H1 (cell line): ENCODE measurements around the gene CDH11. TPM values are rescaled to one million over a fixed set of nuclear protein-coding genes. Genes with fewer than 3 reads are reported as not detected.

Source experiments
- CTCF ChIA-PET: fragments of 300-600 bp; sonication (Branson Sonifier 250); formaldehyde crosslinking; loops from one replicate; lab custom pipeline; 2021; ENCODE audit not compliant: partially characterized antibody; lab: Charles Lee
- POLR2A ChIA-PET: fragments of 300-600 bp; sonication (Branson Sonifier 250); formaldehyde crosslinking; loops from one replicate; lab custom pipeline; 2021; ENCODE audit warnings: inconsistent platforms; ENCODE audit not compliant: partially characterized antibody; lab: Charles Lee
- DNase-seq, 2 experiments: peaks; one replicate each; pipeline versions ENCODE4 v3.0.0 to v3.0.0-alpha.2; 2010 to 2022; ENCODE audit warnings: low spot score in 2 of 2, low read depth in 1 of 2, mixed read lengths in 1 of 2
- FAIRE-seq: peaks from 2 replicates; lab custom pipeline; 2011; peaks lifted over from hg19 to GRCh38; lab: Jason Lieb, UNC
- H2AFZ ChIP-seq: 2 replicates; pipeline ENCODE4 v1.8.1; 2012; ENCODE audit warnings: low read length, inconsistent platforms
- H2AK5ac ChIP-seq: 2 replicates; pipeline ENCODE4 v1.6.1; 2013; ENCODE audit warnings: low read depth, low read length
- H2BK120ac ChIP-seq: replicated peaks from 2 replicates; pipeline ENCODE3; 2013; ENCODE audit warnings: low read depth, low read length, inconsistent platforms
- H2BK12ac ChIP-seq: 2 replicates; pipeline ENCODE4 v1.6.1; 2013; ENCODE audit warnings: low read depth, low read length
- H2BK15ac ChIP-seq: 2 replicates; pipeline ENCODE4 v1.6.1; 2013; ENCODE audit warnings: low read length
- H2BK20ac ChIP-seq: 2 replicates; pipeline ENCODE4 v1.6.1; 2013; ENCODE audit warnings: low read length
- H2BK5ac ChIP-seq: 2 replicates; pipeline ENCODE4 v1.6.1; 2013; ENCODE audit warnings: low read depth, low read length
- H3K14ac ChIP-seq: 2 replicates; pipeline ENCODE4 v1.6.1; 2013; ENCODE audit warnings: inconsistent platforms; ENCODE audit not compliant: insufficient read length
- H3K18ac ChIP-seq: 2 replicates; pipeline ENCODE4 v1.6.1; 2013; ENCODE audit warnings: low read length; ENCODE audit errors: extremely low read depth
- H3K23ac ChIP-seq: 2 replicates; pipeline ENCODE4 v1.6.1; 2013; ENCODE audit warnings: inconsistent platforms; ENCODE audit not compliant: insufficient read length
- H3K23me2 ChIP-seq: 2 replicates; pipeline ENCODE4 v1.6.1; 2013; ENCODE audit warnings: low read depth, low read length
- H3K27ac ChIP-seq: 2 replicates; pipeline ENCODE4 v1.6.1; 2011; ENCODE audit warnings: low read depth, low read length, inconsistent platforms
- H3K27me3 ChIP-seq, 4 experiments: replicated peaks in 1 of 4; 1 replicate in 1 of 4; 2 replicates in 3 of 4; pipeline versions ENCODE4 v1.6.1 to v1.8.1; 2011 to 2013; ENCODE audit warnings: low read length in 3 of 4, mild to moderate bottlenecking in 3 of 4, inconsistent platforms in 2 of 4, mixed read lengths in 2 of 4, moderate library complexity in 1 of 4; ENCODE audit not compliant: control insufficient read depth in 3 of 4, insufficient read depth in 3 of 4; ENCODE audit errors: extremely low read depth in 1 of 4
- H3K36me3 ChIP-seq, 4 experiments: 2 replicates each; pipeline versions ENCODE4 v1.6.1 to v1.8.1; 2011 to 2013; ENCODE audit warnings: mild to moderate bottlenecking in 4 of 4, low read length in 3 of 4, moderate library complexity in 2 of 4, control low read depth in 1 of 4, inconsistent platforms in 1 of 4; ENCODE audit not compliant: insufficient read depth in 4 of 4, control insufficient read depth in 2 of 4
- H3K4ac ChIP-seq: replicated peaks from 2 replicates; pipeline ENCODE3; 2013; ENCODE audit warnings: low read length, low read depth, mixed read lengths, inconsistent platforms; ENCODE audit not compliant: insufficient read length
- H3K4me1 ChIP-seq, 4 experiments: replicated peaks in 1 of 4; 1 replicate in 1 of 4; 2 replicates in 3 of 4; pipeline versions ENCODE4 v1.6.1 to v1.8.1; 2011 to 2013; ENCODE audit warnings: low read length in 3 of 4, inconsistent platforms in 2 of 4, mixed read lengths in 1 of 4; ENCODE audit not compliant: insufficient read depth in 4 of 4, control insufficient read depth in 3 of 4
- H3K4me2 ChIP-seq, 2 experiments: 2 replicates each; pipeline versions ENCODE4 v1.6.1 to v1.8.1; 2011 to 2013; ENCODE audit warnings: low read depth in 2 of 2, low read length in 2 of 2, control low read depth in 1 of 2, inconsistent platforms in 1 of 2, mild to moderate bottlenecking in 1 of 2; ENCODE audit not compliant: insufficient read depth in 1 of 2
- H3K4me3 ChIP-seq, 4 experiments: fragments of 200-600, 300-600 bp in 1 of 4; sonication (generic), shearing (Covaris generic), sonication (Bioruptor Twin) in 1 of 4; 2 replicates each; pipeline versions ENCODE4 v1.5.1 to v1.8.1; 2011 to 2016; ENCODE audit warnings: low read length in 4 of 4, low read depth in 3 of 4, control low read depth in 2 of 4, inconsistent platforms in 2 of 4, mild to moderate bottlenecking in 2 of 4, mixed read lengths in 1 of 4, moderate library complexity in 1 of 4; ENCODE audit not compliant: insufficient read depth in 2 of 4; ENCODE audit errors: extremely low read depth in 1 of 4
- H3K56ac ChIP-seq: replicated peaks from 2 replicates; pipeline ENCODE3; 2013; ENCODE audit warnings: low read depth, mild to moderate bottlenecking, mixed read lengths, low read length, inconsistent platforms; ENCODE audit not compliant: insufficient read length
- H3K79me1 ChIP-seq: 2 replicates; pipeline ENCODE4 v1.6.1; 2013; ENCODE audit warnings: low read depth, low read length, control low read depth
- H3K79me2 ChIP-seq, 2 experiments: 2 replicates each; pipeline versions ENCODE4 v1.6.1 to v1.8.1; 2012 to 2013; ENCODE audit warnings: low read length in 2 of 2, mild to moderate bottlenecking in 2 of 2, inconsistent platforms in 1 of 2; ENCODE audit not compliant: insufficient read depth in 2 of 2, control insufficient read depth in 1 of 2
- H3K9ac ChIP-seq, 4 experiments: replicated peaks in 1 of 4; 1 replicate in 1 of 4; 2 replicates in 3 of 4; pipeline versions ENCODE4 v1.6.1 to v1.8.1; 2011 to 2013; ENCODE audit warnings: low read depth in 3 of 4, low read length in 3 of 4, control low read depth in 2 of 4, mild to moderate bottlenecking in 2 of 4, moderate library complexity in 2 of 4, inconsistent platforms in 1 of 4; ENCODE audit errors: extremely low read depth in 1 of 4
- H3K9me3 ChIP-seq, 2 experiments: 2 replicates each; pipeline versions ENCODE4 v1.6.1 to v1.8.1; 2012 to 2013; ENCODE audit warnings: mild to moderate bottlenecking in 2 of 2, moderate library complexity in 2 of 2, control low read depth in 1 of 2, inconsistent platforms in 1 of 2, low read depth in 1 of 2, low read length in 1 of 2, mixed read lengths in 1 of 2; ENCODE audit not compliant: insufficient read depth in 2 of 2
- H4K20me1 ChIP-seq, 2 experiments: replicated peaks in 1 of 2; 2 replicates each; pipeline versions ENCODE3 to v1.8.1; 2011 to 2013; ENCODE audit warnings: inconsistent platforms in 2 of 2, low read length in 2 of 2, mild to moderate bottlenecking in 1 of 2; ENCODE audit not compliant: insufficient read depth in 2 of 2, control insufficient read depth in 1 of 2
- H4K5ac ChIP-seq: 2 replicates; pipeline ENCODE4 v1.6.1; 2013; ENCODE audit warnings: low read length, low read depth, mixed read lengths, inconsistent platforms; ENCODE audit not compliant: insufficient read length
- H4K8ac ChIP-seq: 2 replicates; pipeline ENCODE4 v1.8.0; 2013; ENCODE audit warnings: mild to moderate bottlenecking, moderate library complexity, low read length, inconsistent platforms; ENCODE audit not compliant: insufficient read depth; ENCODE audit errors: extremely low read depth
- H4K91ac ChIP-seq: replicated peaks from 2 replicates; pipeline ENCODE3; 2013; ENCODE audit warnings: low read length, mixed read lengths, inconsistent platforms; ENCODE audit not compliant: insufficient read length
- BCL11A ChIP-seq, 2 experiments: IDR thresholded peaks; one replicate each; pipeline ENCODE4 v1.6.1; 2011; ENCODE audit warnings: low read depth in 2 of 2, low read length in 2 of 2, mild to moderate bottlenecking in 2 of 2
- RXRA ChIP-seq: IDR thresholded peaks from 2 replicates; pipeline ENCODE4 v1.6.1; 2011; ENCODE audit warnings: low read depth, mild to moderate bottlenecking, low read length, moderate library complexity; ENCODE audit not compliant: insufficient read depth
- WGBS, 2 experiments: shearing (Covaris generic) in 1 of 2; methylation state at CpG; one replicate each; pipeline versions ENCODE4 v1.1.6 to v1.1.7; 2013 to 2015; ENCODE audit warnings: low lambda C conversion rate in 2 of 2, mixed read lengths in 2 of 2, inconsistent platforms in 1 of 2, low coverage in 1 of 2, missing lambda C conversion rate in 1 of 2; ENCODE audit not compliant: insufficient replicate concordance in 2 of 2, insufficient coverage in 1 of 2, insufficient read length in 1 of 2; ENCODE audit errors: extremely low coverage in 1 of 2, missing lambda C conversion rate in 1 of 2; 5-methylcytosine and 5-hydroxymethylcytosine counted together
- polyA plus RNA-seq, 7 experiments: library from polyadenylated mRNA; depleted of rRNA in 3 of 7; stranded (reverse) in 5 of 7; unstranded in 2 of 7; fragments of >200 nt in 5 of 7; fragments of 200-250 nt in 2 of 7; gene quantifications; 1 replicate in 5 of 7; 2 replicates in 1 of 7; 4 replicates in 1 of 7; pipeline versions ENCODE4 v1.2.1 to v1.2.3, GENCODE V29; 2011 to 2013; ENCODE audit warnings: missing spikeins in 2 of 7, mixed read lengths in 2 of 7
- total RNA-seq: library from RNA; stranded (reverse); fragmentation: NEBNext Ultra II Directional; extraction: Animal tissue kit (Norgen Biotek cat#: 25700); gene quantifications from 2 replicates; pipeline ENCODE4 v1.2.1, GENCODE V29; 2021

Gene CDH11
- total and polyA plus RNA-seq, 2 of the 8 experiments (the other 6 are each of a cell fraction or from before 2014, with no cell fraction given), result 3.3 to 8.4 TPM

GRCh38 chr16:64989050-64989449, 132.8 kb downstream of the CDH11 start:
- Histone ChIP-seq H3K4ac (no peak overlapping the region), H3K27ac (no peak overlapping the region)

More at GRCh38 chr16:64989050-64989449, 132.8 kb downstream of the CDH11 start:
- Histone ChIP-seq H2AK5ac (no peak overlapping the region), H3K18ac (no peak overlapping the region), H3K56ac (no peak overlapping the region), H4K5ac (no peak overlapping the region), H4K20me1 (no peaks in the 10 kb centered on the region), H3K79me1 (no peaks in the 10 kb centered on the region), H3K23ac (no peak overlapping the region), H2BK20ac (0 out of 2 replicates have a peak overlapping the region, but pooled peaks have one; percentile 19), H2BK5ac (no peak overlapping the region), H3K4me3 (no peak overlapping the region), H2AFZ (no peak overlapping the region), H3K9me3 (no peaks in the 10 kb centered on the region), H3K14ac (no peak overlapping the region), H3K79me2 (no peaks in the 10 kb centered on the region), H3K9ac (no peak overlapping the region), H3K27me3 (no peaks in the 10 kb centered on the region), H2BK120ac (no peak overlapping the region), H3K36me3 (no peaks in the 10 kb centered on the region), H4K91ac (no peak overlapping the region), H3K23me2 (no peaks in the 10 kb centered on the region; the same call in 1 of the 2 replicates), H3K4me2 (no peak overlapping the region), H4K8ac (no peak overlapping the region), H2BK12ac (no peak overlapping the region), H3K4me1 (no peaks in the 10 kb centered on the region), H2BK15ac (no peak overlapping the region)
- no peak for DNase-seq
- 94 to 100% methylated on average over 2 to 3 of the region's 3 CpGs for WGBS, 2 experiments
- POLR2A ChIA-PET, result no interaction called here
- no peak for FAIRE-seq
- CTCF ChIA-PET, result interaction anchor here (0.8 to 1.5 kb wide), 4 partner anchors 15 to 1628 kb away, joined by 3 to 4 read pairs (median 3); no protein-coding TSS in a partner anchor
- no peak for TF ChIP-seq BCL11A (IDR thresholded peaks at IDR 0.05; ENCODE audit: low read depth in 2 of 2, low read length in 2 of 2)
- no peak for TF ChIP-seq RXRA
